ENCODE data around the gene STX4. TPM values are rescaled to one million over a fixed set of nuclear protein-coding genes. Genes with fewer than 3 reads are reported as not detected.

Gene STX4
- polyA plus RNA-seq, 1 of the 3 experiments (the other 2 are of a cell fraction): 117 TPM

GRCh38 chr16:31061126-31061812, 27.9 kb downstream of the STX4 start:
- 91% methylated on average over 36 of the region's 42 CpGs for WGBS (ENCODE audit: low lambda C conversion rate)
- Histone ChIP-seq H3K9me2 (no peaks in the 10 kb centered on the region), H3K36me3 (replicated peaks in 1 of 2; ENCODE audit: control insufficient read depth in 1 of 2, insufficient read depth in 2 of 2, low read length in 1 of 2) (peaks cover 15 to 27% of the 10 kb centered on the region in 2 experiments), H2AFZ (ENCODE audit: low read depth) (no peak overlapping the region), H3K27ac (ENCODE audit: low read depth in 2 of 2, low read length in 1 of 2) (no peak overlapping the region), H3K4me3 (ENCODE audit: low read depth in 2 of 2, low read length in 1 of 2) (no peak overlapping the region), H3K4me2 (no peak overlapping the region), H3K9ac (no peak overlapping the region), H3K4me1 (ENCODE audit: control insufficient read depth in 1 of 2, insufficient read depth in 2 of 2, low read depth in 1 of 2, low read length in 1 of 2) (peaks cover 0 to 11% of the 10 kb centered on the region in 2 experiments; a peak in 3 of 4 replicates), H3K27me3 (ENCODE audit: insufficient read depth) (no peaks in the 10 kb centered on the region), H3F3A (replicated peaks; ENCODE audit: insufficient read depth) (peaks cover 9% of the 10 kb centered on the region), H3K9me3 (no peaks in the 10 kb centered on the region), H4K20me1 (ENCODE audit: insufficient read depth) (no peaks in the 10 kb centered on the region), H3K79me2 (ENCODE audit: insufficient read depth) (peaks cover 57% of the 10 kb centered on the region)
- CTCF ChIA-PET: interaction anchor here (1.9 kb wide), 1 partner anchor 11 kb away, joined by 6 read pairs; no protein-coding TSS in a partner anchor
- no peak for DNase-seq
- no peak for TF ChIP-seq SIN3A (IDR thresholded peaks at IDR 0.05; ENCODE audit: borderline replicate concordance, low read depth, low read length)
- TF ChIP-seq SMC3 (IDR thresholded peaks at IDR 0.05; ENCODE audit: low read depth, low read length): no peak
- TF ChIP-seq, protein P1, sequence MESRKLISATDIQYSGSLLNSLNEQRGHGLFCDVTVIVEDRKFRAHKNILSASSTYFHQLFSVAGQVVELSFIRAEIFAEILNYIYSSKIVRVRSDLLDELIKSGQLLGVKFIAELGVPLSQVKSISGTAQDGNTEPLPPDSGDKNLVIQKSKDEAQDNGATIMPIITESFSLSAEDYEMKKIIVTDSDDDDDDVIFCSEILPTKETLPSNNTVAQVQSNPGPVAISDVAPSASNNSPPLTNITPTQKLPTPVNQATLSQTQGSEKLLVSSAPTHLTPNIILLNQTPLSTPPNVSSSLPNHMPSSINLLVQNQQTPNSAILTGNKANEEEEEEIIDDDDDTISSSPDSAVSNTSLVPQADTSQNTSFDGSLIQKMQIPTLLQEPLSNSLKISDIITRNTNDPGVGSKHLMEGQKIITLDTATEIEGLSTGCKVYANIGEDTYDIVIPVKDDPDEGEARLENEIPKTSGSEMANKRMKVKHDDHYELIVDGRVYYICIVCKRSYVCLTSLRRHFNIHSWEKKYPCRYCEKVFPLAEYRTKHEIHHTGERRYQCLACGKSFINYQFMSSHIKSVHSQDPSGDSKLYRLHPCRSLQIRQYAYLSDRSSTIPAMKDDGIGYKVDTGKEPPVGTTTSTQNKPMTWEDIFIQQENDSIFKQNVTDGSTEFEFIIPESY (IDR thresholded peaks at IDR 0.05; ENCODE audit: borderline replicate concordance, low read depth): no peak
- TF ChIP-seq IRF3 (IDR thresholded peaks at IDR 0.05; ENCODE audit: low read depth, low read length): no peak
- TF ChIP-seq ELF1 (IDR thresholded peaks at IDR 0.05): no peak
- TF ChIP-seq JUND (IDR thresholded peaks at IDR 0.05): no peak
- no peak for TF ChIP-seq YY1 (IDR thresholded peaks at IDR 0.05; ENCODE audit: low read depth)
- POLR2A ChIA-PET: no interaction called here

- TF ChIP-seq MEF2A (IDR thresholded peaks at IDR 0.05; ENCODE audit: borderline replicate concordance, low read depth) (no peak), RAD21 (IDR thresholded peaks at IDR 0.05; ENCODE audit: low read length) (no peak), REST (IDR thresholded peaks at IDR 0.05; ENCODE audit: low read depth, low read length) (no peak), FOXM1 (IDR thresholded peaks at IDR 0.05; ENCODE audit: low read depth) (no peak), PBX3 (IDR thresholded peaks at IDR 0.05) (no peak), GABPA (IDR thresholded peaks at IDR 0.05; ENCODE audit: low read depth) (no peak), FOXJ3 (CRISPR knock-in tag; IDR thresholded peaks at IDR 0.05) (no peak), TCF12 (IDR thresholded peaks at IDR 0.05) (no peak)
- TF ChIP-seq, protein P1 (IDR thresholded peaks at IDR 0.05; ENCODE audit: borderline replicate concordance, low read depth): no peak
- no peak for DNase-seq
- no peak overlapping the region for H3K4me2 ChIP-seq
- peaks cover 0 to 11% of the 10 kb centered on the region in 2 experiments; a peak in 3 of 4 replicates for H3K4me1 ChIP-seq (ENCODE audit: control insufficient read depth in 1 of 2, insufficient read depth in 2 of 2, low read depth in 1 of 2, low read length in 1 of 2)
- POLR2A ChIA-PET: no interaction called here
- H3K27ac ChIP-seq (ENCODE audit: low read depth in 2 of 2, low read length in 1 of 2): no peak overlapping the region
- no peak overlapping the region for H3K9ac ChIP-seq
- CTCF ChIA-PET: no interaction called here
- no peak overlapping the region for H2AFZ ChIP-seq (ENCODE audit: low read depth)
- H3K4me3 ChIP-seq (ENCODE audit: low read depth in 2 of 2, low read length in 1 of 2): no peak overlapping the region
- H3K36me3 ChIP-seq (replicated peaks in 1 of 2; ENCODE audit: control insufficient read depth in 1 of 2, insufficient read depth in 2 of 2, low read length in 1 of 2): peaks cover 15 to 27% of the 10 kb centered on the region in 2 experiments
- peaks cover 16% of the 10 kb centered on the region for H3F3A ChIP-seq (replicated peaks; ENCODE audit: insufficient read depth)
- H3K27me3 ChIP-seq (ENCODE audit: insufficient read depth): no peaks in the 10 kb centered on the region
- 97% methylated on average over 53 of the region's 54 CpGs for WGBS (ENCODE audit: low lambda C conversion rate)
- no peaks in the 10 kb centered on the region for H3K9me3 ChIP-seq
- H3K79me2 ChIP-seq (ENCODE audit: insufficient read depth): peaks cover 64% of the 10 kb centered on the region
- H3K9me2 ChIP-seq: no peaks in the 10 kb centered on the region
- H4K20me1 ChIP-seq (ENCODE audit: insufficient read depth): no peaks in the 10 kb centered on the region
These were observed 28.6 kb downstream of the STX4 start for GRCh38 chr16:31061813-31062440.
